HG03521 (cell line): ENCODE results near the gene BMP3.

ENCODE experiments used
- ATAC-seq: cut with Tn5 transposase; IDR thresholded peaks from one replicate; pipeline ENCODE4 v1.9.1; 2021; ENCODE audit warnings: mild to moderate bottlenecking, moderate library complexity; ENCODE audit not compliant: unreplicated experiment

BMP3 gene

GRCh38 chr4:81102107-81102506 lies 71.6 kb downstream of the BMP3 start:
- ATAC-seq = no peak

GRCh38 chr4:81106150-81106549 lies 75.6 kb downstream of the BMP3 start:
- ATAC-seq = no peak
